HG02678 (cell line): ENCODE measurements around the gene LY86.

Source experiments
- ATAC-seq: cut with Tn5 transposase; IDR thresholded peaks from one replicate; pipeline ENCODE4 v1.9.1; 2021; ENCODE audit warnings: mild to moderate bottlenecking, moderate library complexity; ENCODE audit not compliant: unreplicated experiment

LY86 gene

GRCh38 chr6:6619021-6619794 is 30.7 kb downstream of the LY86 start:
- ATAC-seq: no peak

GRCh38 chr6:6620766-6621425 is 32.4 kb downstream of the LY86 start:
- ATAC-seq: no peak

DNA sequence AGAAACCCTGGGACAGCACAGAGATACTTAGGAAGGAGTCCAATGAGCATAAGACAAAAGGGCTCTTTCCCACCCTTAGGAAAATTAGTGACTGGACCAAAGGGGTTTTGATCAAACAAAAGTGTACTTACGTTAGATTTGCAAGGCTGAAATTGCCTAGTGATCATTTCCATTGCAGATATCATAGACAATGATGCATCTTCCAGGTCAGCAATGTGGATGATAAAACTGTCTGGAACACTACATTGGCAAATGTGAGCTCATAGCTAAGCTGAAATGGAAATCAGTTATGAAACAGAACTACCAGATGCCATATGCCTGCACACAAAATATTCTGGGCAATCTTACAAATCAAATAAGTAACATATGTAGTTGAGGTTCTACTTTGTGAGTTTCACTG is 34.0 kb downstream of the LY86 start:
- ATAC-seq: no peak

- no peak for ATAC-seq
Observed at GRCh38 chr6:6623553-6623952, 35.0 kb downstream of the LY86 start.

DNA sequence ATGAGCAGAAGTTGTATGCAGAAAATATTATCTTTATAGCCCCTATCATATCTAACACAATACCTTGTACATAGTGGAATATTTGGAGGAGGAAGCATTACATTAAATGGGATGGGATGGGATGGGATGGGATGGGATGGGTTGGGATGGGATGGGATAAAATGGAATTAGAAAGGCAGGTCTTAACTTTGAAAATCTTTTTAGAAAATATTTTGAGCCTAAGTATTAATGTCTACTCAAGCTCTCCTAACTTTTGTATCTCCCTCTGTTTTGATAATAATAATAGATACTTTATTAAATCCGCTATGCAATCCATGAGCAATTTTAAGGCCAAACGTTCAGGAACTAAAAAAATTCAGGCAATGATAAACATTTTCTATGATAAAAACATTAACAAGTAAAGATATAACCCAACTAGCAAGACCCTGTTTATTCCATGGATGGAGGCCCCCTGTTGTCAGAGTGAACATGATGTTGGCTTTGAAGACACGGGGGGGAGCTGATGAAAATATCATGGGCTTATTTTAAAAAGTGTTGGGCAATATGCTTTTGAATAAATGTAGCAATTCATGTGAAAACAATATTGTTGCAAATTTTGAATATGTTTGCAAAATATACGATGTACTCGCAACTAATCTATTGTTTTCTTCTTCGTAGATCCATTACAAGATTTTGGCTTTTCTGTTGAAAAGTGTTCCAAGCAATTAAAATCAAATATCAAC is 35.9 kb downstream of the LY86 start:
- ATAC-seq: no peak

DNA sequence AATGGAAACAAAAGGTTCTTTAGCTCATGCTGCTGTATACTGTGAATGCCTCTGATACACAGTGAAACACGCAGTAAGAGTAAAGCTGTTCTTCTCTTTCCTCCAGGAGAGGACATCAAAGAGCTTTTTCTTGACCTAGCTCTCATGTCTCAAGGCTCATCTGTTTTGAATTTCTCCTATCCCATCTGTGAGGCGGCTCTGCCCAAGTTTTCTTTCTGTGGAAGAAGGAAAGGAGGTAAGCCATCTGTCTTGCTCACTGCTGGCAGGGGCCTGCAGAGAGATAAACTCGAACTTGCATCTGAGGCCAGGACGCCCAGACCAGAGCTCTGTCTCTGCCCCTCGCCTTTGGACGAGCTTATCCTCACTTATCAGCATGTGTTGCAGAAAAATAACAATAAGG is 37.7 kb downstream of the LY86 start:
- no peak for ATAC-seq

DNA sequence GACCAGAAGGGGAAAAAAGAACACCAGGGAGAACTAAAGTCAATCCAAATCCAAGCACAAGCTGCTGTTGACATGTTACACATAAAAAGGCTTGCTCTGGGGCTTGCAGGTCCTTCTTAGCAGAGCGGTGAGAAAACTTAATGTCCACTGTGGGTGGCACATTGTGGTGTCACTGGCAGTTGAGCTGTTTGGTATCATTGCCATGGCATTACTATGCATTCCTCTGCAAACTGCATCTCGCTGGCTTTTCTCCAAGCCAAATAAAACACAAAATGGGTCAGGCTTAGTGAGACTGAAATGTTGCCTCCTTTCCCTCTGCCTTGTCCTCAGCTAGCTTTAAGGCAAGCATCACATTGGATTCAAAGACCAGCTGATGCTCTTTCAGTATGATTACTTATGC is 40.9 kb downstream of the LY86 start:
- ATAC-seq: no peak

DNA sequence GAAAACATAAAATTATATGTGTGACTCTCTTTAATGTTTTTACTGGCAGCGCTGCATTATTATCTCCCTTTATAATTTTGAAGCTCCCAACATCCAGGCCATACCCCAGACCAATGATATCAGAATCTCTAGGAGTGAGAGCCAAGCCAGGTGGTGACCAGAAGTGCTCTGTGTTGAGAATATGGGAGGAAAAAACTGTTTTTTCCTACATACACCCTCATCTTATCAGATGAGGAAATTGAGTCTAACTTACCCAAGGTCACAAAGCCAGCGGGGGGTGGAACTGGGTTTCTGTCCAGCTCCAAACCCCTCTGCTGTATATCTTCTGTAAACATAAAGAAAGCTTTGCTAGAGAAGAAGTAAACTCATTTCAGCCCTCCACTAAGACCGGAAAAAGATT is 42.5 kb downstream of the LY86 start:
- ATAC-seq: no peak

- no peak for ATAC-seq
Observed at GRCh38 chr6:6631534-6632276, 43.2 kb downstream of the LY86 start.

DNA sequence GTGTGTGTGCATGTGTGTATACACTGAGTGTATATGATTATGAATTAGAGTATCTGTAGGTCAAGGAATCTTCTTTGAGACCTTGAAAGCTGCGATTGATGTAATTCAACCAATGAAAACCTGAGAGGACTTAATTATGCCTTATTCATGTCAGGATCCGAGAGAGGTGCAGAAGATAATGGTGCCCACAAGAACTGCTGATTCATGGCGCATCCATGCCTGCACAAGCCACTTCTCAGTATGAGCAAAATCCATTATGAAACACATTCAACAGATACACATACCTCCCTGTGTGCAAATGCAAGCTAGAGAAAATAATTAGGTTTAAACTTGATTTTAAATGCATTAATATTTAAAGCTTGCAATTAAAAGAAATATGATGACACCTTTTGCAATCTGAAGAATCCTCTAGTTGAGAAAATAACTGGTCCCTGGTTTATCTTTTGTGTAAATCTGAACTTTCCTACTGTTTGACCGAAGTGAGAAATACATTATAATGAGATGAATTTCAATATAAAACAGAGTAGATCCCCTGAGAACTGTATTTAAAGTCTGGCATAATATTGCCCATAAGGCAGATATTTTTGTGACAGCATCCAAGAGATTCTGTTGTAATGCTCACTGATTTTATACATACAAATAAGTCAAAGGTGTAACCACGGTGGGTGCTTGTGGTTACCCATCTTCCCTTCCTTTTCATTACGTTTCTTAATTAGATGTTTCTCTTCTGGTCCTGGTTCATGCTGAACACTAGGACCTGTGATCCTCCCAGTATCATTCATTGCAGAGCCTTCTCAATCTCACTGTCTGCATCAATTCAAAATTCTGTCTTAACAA is 45.6 kb downstream of the LY86 start:
- no peak for ATAC-seq

DNA sequence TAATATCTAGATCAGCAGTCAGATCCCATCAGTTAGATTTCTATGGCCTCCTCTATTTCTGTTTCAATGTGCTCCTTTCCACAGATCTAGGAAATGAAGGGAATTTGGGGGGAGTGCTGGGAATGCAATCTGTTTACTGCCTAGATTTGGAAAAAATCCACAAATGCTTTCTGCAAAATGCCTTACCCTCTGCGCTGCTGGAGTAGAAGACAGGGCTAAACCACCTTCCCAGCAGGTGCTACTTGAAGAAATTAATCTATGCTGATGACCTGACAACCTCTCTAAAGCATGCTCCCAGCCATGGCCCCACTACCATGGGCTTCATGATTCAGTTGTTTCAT is 46.2 kb downstream of the LY86 start:
- ATAC-seq: no peak

GRCh38 chr6:6635291-6635690 is 46.8 kb downstream of the LY86 start:
- peak; percentile 66 for ATAC-seq

DNA sequence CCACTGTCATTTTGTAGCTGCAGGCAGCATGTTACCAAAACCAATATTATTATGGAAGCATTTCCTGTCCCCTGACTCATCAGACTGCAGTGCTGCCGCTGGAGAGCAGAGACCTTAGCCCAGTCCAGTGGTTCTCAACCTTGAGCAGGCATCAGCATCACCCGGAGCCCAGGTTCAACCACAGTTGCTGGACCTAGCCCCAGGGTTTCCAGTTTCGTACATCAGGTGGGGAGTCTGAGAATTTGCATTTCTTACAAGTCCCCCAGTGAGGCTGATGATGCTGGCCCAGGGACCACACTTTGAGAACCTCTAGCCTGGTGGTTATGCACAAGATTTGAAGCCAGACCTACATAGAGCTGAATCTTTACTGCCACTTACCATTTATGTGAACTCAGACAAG is 47.3 kb downstream of the LY86 start:
- ATAC-seq: peak; percentile 54

GRCh38 chr6:6639572-6639971 is 51.1 kb downstream of the LY86 start:
- ATAC-seq: no peak

- no peak for ATAC-seq
Observed at GRCh38 chr6:6640926-6641325, 52.4 kb downstream of the LY86 start.

DNA sequence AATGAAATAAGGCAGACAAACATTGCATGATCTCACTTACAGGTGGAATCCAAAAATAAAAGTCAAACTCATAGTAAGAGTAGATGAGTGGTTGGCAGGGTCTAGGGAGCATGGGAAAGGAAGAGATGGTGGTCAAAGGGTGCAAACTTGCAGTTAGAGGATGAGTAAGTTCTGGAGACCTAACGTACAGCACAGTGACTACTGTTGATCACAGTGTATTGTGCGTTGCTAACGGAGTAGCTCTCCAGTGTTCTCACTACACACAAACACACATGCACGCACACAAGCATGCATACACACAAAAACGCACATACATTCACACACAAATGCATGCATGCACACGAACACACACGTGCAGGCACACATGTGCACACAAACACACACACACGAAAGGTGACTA is 54.9 kb downstream of the LY86 start:
- ATAC-seq: peak; percentile 87

DNA sequence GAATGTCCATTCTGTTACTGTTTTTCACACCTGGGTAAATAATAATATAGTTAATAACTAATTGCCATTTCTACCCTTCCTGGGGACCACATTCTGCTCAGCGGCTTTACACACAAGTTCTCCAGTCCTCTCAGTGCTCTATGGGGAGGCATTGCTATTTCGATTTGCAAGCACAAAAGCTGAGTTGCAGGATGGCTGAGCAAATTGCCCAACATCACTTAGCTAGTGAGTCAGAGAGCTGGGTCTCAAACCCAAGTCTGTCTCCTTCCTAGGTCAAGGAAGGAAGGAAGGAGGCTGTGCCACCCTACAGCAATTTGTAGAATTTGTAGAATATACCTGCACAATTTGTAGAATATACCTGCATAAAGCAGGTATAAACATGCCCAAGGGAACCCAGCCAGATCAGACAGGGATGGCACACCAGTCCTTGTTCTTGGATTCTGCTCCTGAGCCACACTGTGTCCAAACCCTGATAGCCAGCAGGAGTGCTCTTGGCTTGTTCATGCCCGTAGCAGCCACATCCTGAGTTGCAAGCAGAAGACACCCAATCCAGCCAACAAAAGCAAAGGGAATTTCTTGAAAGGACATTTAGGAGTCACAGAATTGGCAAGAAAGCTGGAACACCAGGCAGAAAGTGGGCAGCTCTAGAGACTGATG is 56.9 kb downstream of the LY86 start:
- ATAC-seq: no peak

DNA sequence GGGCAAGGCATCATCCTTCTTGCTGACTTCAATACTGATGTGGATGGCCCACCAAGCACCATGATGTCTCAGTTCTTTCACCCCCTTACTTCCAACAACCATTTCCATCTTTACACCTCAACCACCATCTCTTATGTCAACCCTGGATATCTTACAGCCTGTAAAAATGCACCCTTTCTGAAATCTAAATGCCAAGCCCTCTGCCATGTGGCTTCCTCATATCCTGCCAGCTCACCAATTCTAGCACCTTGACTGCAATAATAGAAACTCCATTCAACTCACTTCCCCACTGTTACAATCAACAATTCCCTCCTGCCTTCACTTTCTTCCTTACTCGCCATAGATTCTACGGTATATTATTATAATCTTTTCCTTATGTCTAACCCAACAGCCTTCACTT is 57.9 kb downstream of the LY86 start:
- ATAC-seq: no peak

DNA sequence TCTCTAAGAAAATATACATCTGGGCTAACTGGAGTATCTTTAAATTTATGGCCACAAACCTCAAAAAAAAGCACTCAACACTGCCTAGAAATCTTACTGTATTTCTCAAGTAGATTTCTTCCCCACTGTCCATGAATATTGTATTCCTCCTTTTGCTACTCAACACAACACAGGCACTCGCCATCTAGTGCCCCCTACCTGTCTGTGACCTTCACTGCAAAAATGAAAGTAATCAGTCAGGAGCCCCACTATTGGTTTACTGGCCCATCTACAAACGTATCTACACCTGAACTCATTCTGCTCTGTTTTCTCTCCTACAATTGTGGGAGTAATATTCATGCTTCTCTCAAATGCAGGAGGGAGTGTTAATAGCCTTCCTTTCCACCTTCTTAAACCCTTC is 58.3 kb downstream of the LY86 start:
- no peak for ATAC-seq

DNA sequence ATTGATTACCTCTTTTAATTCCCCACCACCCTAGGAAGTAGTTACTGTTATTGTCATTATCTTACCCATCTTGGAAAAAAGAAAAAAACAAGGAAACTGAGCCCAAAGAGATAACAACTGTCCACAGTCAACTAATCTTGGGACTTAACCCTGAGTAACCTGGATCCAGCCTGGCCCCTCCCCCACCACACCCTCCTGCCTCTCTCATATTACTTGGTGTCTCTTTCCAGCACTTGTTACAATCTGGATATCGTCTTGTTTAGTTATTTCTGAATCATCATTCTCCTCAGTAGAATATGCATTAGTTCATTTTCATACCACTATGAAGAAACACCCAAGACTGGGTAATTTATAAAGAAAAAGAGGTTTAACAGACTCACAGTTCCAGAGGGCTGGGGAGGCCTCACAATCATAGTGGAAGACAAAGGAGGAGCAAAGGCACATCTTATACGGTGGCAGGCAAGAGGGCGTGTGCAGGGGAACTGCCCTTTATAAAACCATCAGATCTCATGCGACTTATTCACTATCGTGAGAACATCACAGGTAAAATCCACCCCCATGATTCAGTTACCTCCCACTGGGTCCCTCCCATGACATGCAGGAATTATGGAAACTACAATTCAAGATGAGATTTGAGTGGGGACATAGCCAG is 60.3 kb downstream of the LY86 start:
- no peak for ATAC-seq
